HepG2 (cell line): ENCODE data around the gene ERMAP. TPM values are rescaled to one million over a fixed set of nuclear protein-coding genes. Genes with fewer than 3 reads are reported as not detected.

Source experiments
- ATAC-seq: fragments of 200-7000 bp; cut with Tn5 transposase; 3 replicates; pipeline ENCODE4 v1.9.1; 2020; ENCODE audit warnings: mild to moderate bottlenecking, moderate library complexity
- BruUV-seq: library from RNA; stranded (reverse); fragments of 400-500 nt; replicated peaks from 2 replicates; lab custom pipeline; 2021; lab: Mats Ljungman, UMichigan
- CTCF ChIA-PET: fragments of 300-600 bp; formaldehyde crosslinking; extraction: SDS; loops from one replicate; lab custom pipeline; 2021; ENCODE audit warnings: low total read pairs, inconsistent platforms, low intra/inter-chr PET ratio; lab: Yijun Ruan, JAX
- POLR2A ChIA-PET: fragments of 350-600 bp; sonication (Branson Sonifier 250); formaldehyde crosslinking; loops from one replicate; lab custom pipeline; 2020; ENCODE audit warnings: antibody characterized with exemption, inconsistent platforms; lab: Yijun Ruan, JAX
- DNase-seq: peaks from one replicate; pipeline ENCODE4 v3.0.0-alpha.2; 2015; ENCODE audit warnings: low spot score
- FAIRE-seq: peaks from 3 replicates; lab custom pipeline; 2011; peaks lifted over from hg19 to GRCh38; lab: Jason Lieb, UNC
- H2AFZ ChIP-seq: one replicate; pipeline ENCODE4 v1.6.1; 2011; ENCODE audit warnings: low read length, inconsistent platforms
- H3K27ac ChIP-seq: fragments of 300-600 bp; 3 replicates; pipeline ENCODE4 v1.8.0; 2011; ENCODE audit warnings: mixed run types, mild to moderate bottlenecking, mixed read lengths, low read length, inconsistent platforms; ENCODE audit not compliant: insufficient read depth; ENCODE audit errors: extremely low read length
- H3K27me3 ChIP-seq, 2 experiments: fragments of 200-600 bp in 1 of 2; 2 replicates in 1 of 2; 3 replicates in 1 of 2; pipeline versions ENCODE4 v1.6.0 to v1.8.0; 2011; ENCODE audit warnings: low read length in 2 of 2, mild to moderate bottlenecking in 2 of 2, moderate library complexity in 2 of 2, inconsistent platforms in 1 of 2; ENCODE audit not compliant: insufficient read depth in 2 of 2, control insufficient read depth in 1 of 2
- H3K36me3 ChIP-seq, 2 experiments: fragments of 200-600 bp in 1 of 2; replicated peaks in 1 of 2; 2 replicates in 1 of 2; 3 replicates in 1 of 2; pipeline versions ENCODE4 v1.5.1 to v1.8.0; 2011; ENCODE audit warnings: low read length in 2 of 2, inconsistent platforms in 1 of 2; ENCODE audit not compliant: insufficient read depth in 2 of 2, control insufficient read depth in 1 of 2
- H3K4me1 ChIP-seq: 2 replicates; pipeline ENCODE4 v1.5.1; 2012; ENCODE audit warnings: low read length, inconsistent platforms; ENCODE audit not compliant: insufficient read depth
- H3K4me2 ChIP-seq: 2 replicates; pipeline ENCODE4 v1.6.0; 2011; ENCODE audit warnings: low read depth, low read length, inconsistent platforms
- H3K4me3 ChIP-seq, 3 experiments: fragments of 200-600 bp in 1 of 3; sonication (generic), shearing (Covaris generic) in 1 of 3; replicated peaks in 1 of 3; 2 replicates each; pipeline ENCODE4 v1.5.1; 2011 to 2016; ENCODE audit warnings: low read length in 3 of 3, inconsistent platforms in 2 of 3, low read depth in 2 of 3, mild to moderate bottlenecking in 2 of 3, control low read depth in 1 of 3, mixed read lengths in 1 of 3; ENCODE audit not compliant: insufficient read depth in 1 of 3
- H3K79me2 ChIP-seq: one replicate; pipeline ENCODE4 v1.6.1; 2011; ENCODE audit warnings: low read length, inconsistent platforms; ENCODE audit not compliant: insufficient read depth
- H3K9ac ChIP-seq: 2 replicates; pipeline ENCODE4 v1.6.0; 2011; ENCODE audit warnings: mild to moderate bottlenecking, low read depth, low read length, inconsistent platforms; ENCODE audit not compliant: insufficient read depth
- H3K9me3 ChIP-seq: 2 replicates; pipeline ENCODE4 v1.5.1; 2012; ENCODE audit warnings: mild to moderate bottlenecking, low read length
- H4K20me1 ChIP-seq: 2 replicates; pipeline ENCODE4 v1.6.0; 2011; ENCODE audit warnings: inconsistent platforms, mild to moderate bottlenecking, low read length, moderate library complexity; ENCODE audit not compliant: insufficient read depth
- NCOA5 ChIP-seq: sonication (generic); formaldehyde crosslinking; IDR thresholded peaks from 2 replicates; pipeline ENCODE4 v1.4.0; 2020; ENCODE audit warnings: missing genetic modification reagents
- ZKSCAN1 ChIP-seq: fragments of 150-350 bp; IDR thresholded peaks from 2 replicates; pipeline ENCODE4 v1.6.1; 2014; ENCODE audit warnings: low read length
- ZNF850 ChIP-seq: sonication (generic); formaldehyde crosslinking; conservative IDR thresholded peaks from 2 replicates; pipeline ENCODE4 v1.9.0; 2021; ENCODE audit warnings: mild to moderate bottlenecking, missing genetic modification reagents
- WGBS: methylation state at CpG from one replicate; pipeline ENCODE4 v1.1.6; 2017; ENCODE audit warnings: low lambda C conversion rate; 5-methylcytosine and 5-hydroxymethylcytosine counted together
- in situ Hi-C: cut with HindIII; loops from 2 replicates; pipeline ENCODE4 v1.10.0; 2017; ENCODE audit warnings: low pct_unique_long_range_greater_than_20kb; ENCODE audit not compliant: extremely low pct_ligation_motif_present
- intact Hi-C: fragments of 100-400 bp; cut with micrococcal nuclease; formaldehyde crosslinking; loops from one replicate; pipeline ENCODE4 v1.10.0; 2022; ENCODE audit not compliant: unreplicated experiment
- polyA plus RNA-seq, 8 experiments: library from polyadenylated mRNA; depleted of rRNA in 3 of 8; stranded (reverse) in 7 of 8; unstranded in 1 of 8; fragments of >200 nt; fragmentation: Illumina TruSeq in 4 of 8; extraction: Trizol in 4 of 8; gene quantifications; 2 replicates each; pipeline versions ENCODE4 v1.2.1 to v1.2.3, GENCODE V29; 2011 to 2016; ENCODE audit warnings: low read depth in 4 of 8, missing spikeins in 1 of 8, mixed read lengths in 1 of 8; ENCODE audit not compliant: insufficient read depth in 1 of 8
- total RNA-seq, 5 experiments: library from RNA; depleted of rRNA; stranded (reverse); fragments of >200 nt; fragmentation: Illumina TruSeq; extraction: Trizol; gene quantifications; 2 replicates each; pipeline ENCODE4 v1.2.3, GENCODE V29; 2016; ENCODE audit warnings: low read depth in 1 of 5
- TF ChIP-seq, protein P1 (sequence below): sonication (generic); formaldehyde crosslinking; IDR thresholded peaks from 2 replicates; pipeline ENCODE4 v1.5.0; 2020; ENCODE audit warnings: missing genetic modification reagents, mild to moderate bottlenecking, borderline replicate concordance
- TF ChIP-seq, protein P2 (sequence below): sonication (generic); formaldehyde crosslinking; IDR thresholded peaks from 2 replicates; pipeline ENCODE4 v1.4.0; 2020; ENCODE audit warnings: missing genetic modification reagents, borderline replicate concordance
- TF ChIP-seq, protein P3 (sequence below): sonication (generic); formaldehyde crosslinking; IDR thresholded peaks from 2 replicates; pipeline ENCODE4 v1.5.0; 2020; ENCODE audit warnings: missing genetic modification reagents
- TF ChIP-seq, protein P4 (sequence below): IDR thresholded peaks from 2 replicates; pipeline ENCODE4 v1.6.1; 2016; ENCODE audit warnings: low read depth, borderline replicate concordance

Gene ERMAP
- total and polyA plus RNA-seq, 2 of the 13 experiments (the other 11 are each of a cell fraction or from before 2014, with no cell fraction given), result 2.2 to 4.4 TPM

DNA sequence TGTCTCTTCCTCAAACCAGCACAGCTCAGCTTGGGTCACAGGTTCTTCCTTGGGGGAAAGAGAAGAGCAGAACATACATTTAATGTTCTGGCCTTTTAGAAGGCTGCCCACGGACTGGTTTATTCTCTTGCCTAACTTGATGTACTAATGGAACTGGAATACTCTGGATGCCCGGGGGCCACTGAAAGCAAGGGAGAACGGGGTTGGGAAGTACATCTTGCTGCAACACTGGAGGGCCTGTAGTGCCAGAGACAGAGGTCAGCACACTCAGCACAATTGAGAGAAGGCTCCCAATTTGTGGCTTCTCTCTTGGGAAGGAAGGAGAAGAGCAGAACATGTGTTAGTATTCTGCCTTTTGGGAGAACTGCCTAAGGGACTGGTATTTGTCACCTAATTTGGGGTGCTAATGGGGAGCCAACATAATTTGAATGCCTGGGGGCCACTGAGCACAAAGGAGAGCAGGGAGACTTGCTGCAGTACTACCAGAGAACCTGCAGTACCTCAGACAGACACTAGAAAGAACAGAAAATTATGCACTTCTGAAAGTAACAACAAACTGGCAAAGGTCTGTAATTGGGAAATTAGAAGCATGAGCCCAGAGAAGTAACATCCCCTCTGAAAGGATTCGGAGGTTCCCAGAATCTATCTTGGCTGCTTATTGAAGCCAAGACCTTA is 43.6 kb downstream of the ERMAP start:
- 0% methylated on average over 4 of the region's 4 CpGs for WGBS
- H3K4me3 ChIP-seq, result no peak overlapping the region
- ChIA-PET CTCF (no interaction called here), POLR2A (no interaction called here)
- no peaks in the 10 kb centered on the region for H4K20me1 ChIP-seq
- H3K36me3 ChIP-seq, result no peaks in the 10 kb centered on the region
- BruUV-seq, result no TSS peak
- H2AFZ ChIP-seq, result no peak overlapping the region
- FAIRE-seq (peak; percentile 18), ATAC-seq (peak; percentile 79), DNase-seq (no peak)
- H3K4me2 ChIP-seq, result no peak overlapping the region
- H3K27me3 ChIP-seq, result no peaks in the 10 kb centered on the region; a peak in 1 of 5 replicates
- H3K27ac ChIP-seq, result no peak overlapping the region
- H3K9me3 ChIP-seq, result no peaks in the 10 kb centered on the region
- intact Hi-C loops (no loop called here), in situ Hi-C loops (no loop called here)
- no peak overlapping the region for H3K9ac ChIP-seq
- TF ChIP-seq ZNF850 (CRISPR knock-in tag) (no peak), ZKSCAN1 (no peak), NCOA5 (no peak)
- TF ChIP-seq, protein P1, sequence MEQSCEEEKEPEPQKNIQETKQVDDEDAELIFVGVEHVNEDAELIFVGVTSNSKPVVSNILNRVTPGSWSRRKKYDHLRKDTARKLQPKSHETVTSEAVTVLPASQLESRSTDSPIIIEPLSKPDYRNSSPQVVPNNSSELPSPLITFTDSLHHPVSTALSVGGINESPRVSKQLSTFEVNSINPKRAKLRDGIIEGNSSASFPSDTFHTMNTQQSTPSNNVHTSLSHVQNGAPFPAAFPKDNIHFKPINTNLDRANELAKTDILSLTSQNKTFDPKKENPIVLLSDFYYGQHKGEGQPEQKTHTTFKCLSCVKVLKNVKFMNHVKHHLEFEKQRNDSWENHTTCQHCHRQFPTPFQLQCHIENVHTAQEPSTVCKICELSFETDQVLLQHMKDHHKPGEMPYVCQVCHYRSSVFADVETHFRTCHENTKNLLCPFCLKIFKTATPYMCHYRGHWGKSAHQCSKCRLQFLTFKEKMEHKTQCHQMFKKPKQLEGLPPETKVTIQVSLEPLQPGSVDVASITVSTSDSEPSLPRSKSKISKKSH (CRISPR knock-in tag), result no peak
- TF ChIP-seq, protein P2, sequence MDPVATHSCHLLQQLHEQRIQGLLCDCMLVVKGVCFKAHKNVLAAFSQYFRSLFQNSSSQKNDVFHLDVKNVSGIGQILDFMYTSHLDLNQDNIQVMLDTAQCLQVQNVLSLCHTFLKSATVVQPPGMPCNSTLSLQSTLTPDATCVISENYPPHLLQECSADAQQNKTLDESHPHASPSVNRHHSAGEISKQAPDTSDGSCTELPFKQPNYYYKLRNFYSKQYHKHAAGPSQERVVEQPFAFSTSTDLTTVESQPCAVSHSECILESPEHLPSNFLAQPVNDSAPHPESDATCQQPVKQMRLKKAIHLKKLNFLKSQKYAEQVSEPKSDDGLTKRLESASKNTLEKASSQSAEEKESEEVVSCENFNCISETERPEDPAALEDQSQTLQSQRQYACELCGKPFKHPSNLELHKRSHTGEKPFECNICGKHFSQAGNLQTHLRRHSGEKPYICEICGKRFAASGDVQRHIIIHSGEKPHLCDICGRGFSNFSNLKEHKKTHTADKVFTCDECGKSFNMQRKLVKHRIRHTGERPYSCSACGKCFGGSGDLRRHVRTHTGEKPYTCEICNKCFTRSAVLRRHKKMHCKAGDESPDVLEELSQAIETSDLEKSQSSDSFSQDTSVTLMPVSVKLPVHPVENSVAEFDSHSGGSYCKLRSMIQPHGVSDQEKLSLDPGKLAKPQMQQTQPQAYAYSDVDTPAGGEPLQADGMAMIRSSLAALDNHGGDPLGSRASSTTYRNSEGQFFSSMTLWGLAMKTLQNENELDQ (CRISPR knock-in tag), result no peak
- TF ChIP-seq, protein P3, sequence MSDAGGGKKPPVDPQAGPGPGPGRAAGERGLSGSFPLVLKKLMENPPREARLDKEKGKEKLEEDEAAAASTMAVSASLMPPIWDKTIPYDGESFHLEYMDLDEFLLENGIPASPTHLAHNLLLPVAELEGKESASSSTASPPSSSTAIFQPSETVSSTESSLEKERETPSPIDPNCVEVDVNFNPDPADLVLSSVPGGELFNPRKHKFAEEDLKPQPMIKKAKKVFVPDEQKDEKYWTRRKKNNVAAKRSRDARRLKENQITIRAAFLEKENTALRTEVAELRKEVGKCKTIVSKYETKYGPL (CRISPR knock-in tag), result no peak
- TF ChIP-seq, protein P4, sequence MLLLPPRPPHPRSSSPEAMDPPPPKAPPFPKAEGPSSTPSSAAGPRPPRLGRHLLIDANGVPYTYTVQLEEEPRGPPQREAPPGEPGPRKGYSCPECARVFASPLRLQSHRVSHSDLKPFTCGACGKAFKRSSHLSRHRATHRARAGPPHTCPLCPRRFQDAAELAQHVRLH (CRISPR knock-in tag), result no peak
- no peaks in the 10 kb centered on the region for H3K79me2 ChIP-seq
- no peaks in the 10 kb centered on the region for H3K4me1 ChIP-seq
